HCT116 (cell line): ENCODE results near the gene SUGCT. TPM values are rescaled to one million over a fixed set of nuclear protein-coding genes. Genes with fewer than 3 reads are reported as not detected.

Source experiments
- ATAC-seq: fragments of 200-7000 bp; cut with Tn5 transposase; 2 replicates; pipeline ENCODE4 v1.9.1; 2020; ENCODE audit warnings: mild to moderate bottlenecking, moderate library complexity
- BruUV-seq: library from RNA; stranded (reverse); fragments of 400-500 nt; replicated peaks from 2 replicates; lab custom pipeline; 2021; lab: Mats Ljungman, UMichigan
- CTCF ChIA-PET: fragments of 300-600 bp; sonication (Branson Sonifier 250); formaldehyde crosslinking; loops from one replicate; lab custom pipeline; 2021; ENCODE audit warnings: antibody characterized with exemption; lab: Charles Lee
- POLR2A ChIA-PET: fragments of 300-600, 350-600 bp; sonication (Branson Sonifier 250); formaldehyde crosslinking; loops from one replicate; lab custom pipeline; 2021; ENCODE audit warnings: antibody characterized with exemption; lab: Charles Lee
- RAD21 ChIA-PET, 2 experiments: fragments of 300-600 bp; sonication (Branson Sonifier 250); formaldehyde crosslinking; loops; one replicate each; lab custom pipeline; 2023; ENCODE audit warnings: low total read pairs in 2 of 2; ENCODE audit not compliant: uncharacterized antibody in 2 of 2, unreplicated experiment in 2 of 2, low non-redundant PET in 1 of 2; lab: Charles Lee
- DNase-seq: peaks from one replicate; pipeline ENCODE4 v3.0.0-alpha.2; 2010; ENCODE audit warnings: low read depth, low spot score
- H2AFZ ChIP-seq: fragments of 200-600 bp; shearing (Covaris generic), sonication (generic); 2 replicates; pipeline ENCODE4 v1.6.1; 2017; ENCODE audit warnings: low read depth, mixed run types, mixed read lengths, antibody characterized with exemption, low read length; ENCODE audit not compliant: poor library complexity, severe bottlenecking
- H3K27ac ChIP-seq: 2 replicates; pipeline ENCODE4 v1.5.1; 2012; ENCODE audit warnings: low read depth, low read length
- H3K27me3 ChIP-seq: fragments of 200-600 bp; sonication (generic); 2 replicates; pipeline ENCODE4 v1.6.1; 2016; ENCODE audit warnings: mixed run types, low read length, mixed read lengths; ENCODE audit not compliant: insufficient read depth
- H3K36me3 ChIP-seq, 2 experiments: fragments of 200-500 bp in 1 of 2; fragments of 200-600 bp in 1 of 2; sonication (Bioruptor generic) in 1 of 2; sonication (generic) in 1 of 2; 2 replicates each; pipeline versions ENCODE4 v1.5.1 to v1.6.1; 2014 to 2016; ENCODE audit warnings: low read length in 2 of 2, inconsistent platforms in 1 of 2, mixed read lengths in 1 of 2, mixed run types in 1 of 2; ENCODE audit not compliant: insufficient read depth in 2 of 2, control insufficient read depth in 1 of 2
- H3K4me1 ChIP-seq, 2 experiments: fragments of 200-600 bp in 1 of 2; sonication (generic) in 1 of 2; 2 replicates each; pipeline versions ENCODE4 v1.5.1 to v1.6.1; 2012 to 2017; ENCODE audit warnings: low read length in 2 of 2, inconsistent platforms in 1 of 2, mild to moderate bottlenecking in 1 of 2, mixed read lengths in 1 of 2, mixed run types in 1 of 2, moderate library complexity in 1 of 2; ENCODE audit not compliant: insufficient read depth in 2 of 2, control insufficient read depth in 1 of 2
- H3K4me2 ChIP-seq: fragments of 200-600 bp; sonication (generic); 2 replicates; pipeline ENCODE4 v1.6.1; 2017; ENCODE audit warnings: mixed run types, low read length, mixed read lengths
- H3K4me3 ChIP-seq, 2 experiments: fragments of 200-600 bp in 1 of 2; sonication (generic) in 1 of 2; replicated peaks in 1 of 2; 2 replicates each; pipeline ENCODE4 v1.5.1; 2011 to 2016; ENCODE audit warnings: low read length in 2 of 2, control low read depth in 1 of 2, low read depth in 1 of 2, mild to moderate bottlenecking in 1 of 2, mixed read lengths in 1 of 2, mixed run types in 1 of 2
- H3K79me2 ChIP-seq: fragments of 200-600 bp; sonication (generic); 2 replicates; pipeline ENCODE4 v1.6.1; 2017; ENCODE audit warnings: mild to moderate bottlenecking, mixed run types, low read length, moderate library complexity, mixed read lengths; ENCODE audit not compliant: insufficient read depth
- H3K9ac ChIP-seq: fragments of 200-600 bp; sonication (generic); 2 replicates; pipeline ENCODE4 v1.6.1; 2016; ENCODE audit warnings: low read length, mixed read lengths
- H3K9me2 ChIP-seq: fragments of 200-600 bp; sonication (generic), shearing (Covaris generic); 2 replicates; pipeline ENCODE4 v1.6.1; 2017; ENCODE audit warnings: mixed run types, mild to moderate bottlenecking, moderate library complexity; ENCODE audit not compliant: insufficient read depth
- H3K9me3 ChIP-seq, 2 experiments: fragments of 200-500 bp in 1 of 2; fragments of 200-600 bp in 1 of 2; sonication (Bioruptor generic) in 1 of 2; sonication (generic) in 1 of 2; 2 replicates each; pipeline ENCODE4 v1.6.1; 2014 to 2017; ENCODE audit warnings: low read length in 2 of 2, mixed read lengths in 2 of 2, inconsistent platforms in 1 of 2, low read depth in 1 of 2, mild to moderate bottlenecking in 1 of 2, mixed run types in 1 of 2, moderate library complexity in 1 of 2; ENCODE audit not compliant: control insufficient read depth in 1 of 2, insufficient read depth in 1 of 2
- H4K20me1 ChIP-seq: fragments of 200-600 bp; sonication (generic), shearing (Covaris generic); 2 replicates; pipeline ENCODE4 v1.6.1; 2017; ENCODE audit warnings: mixed run types, mild to moderate bottlenecking, moderate library complexity; ENCODE audit not compliant: insufficient read depth
- CTCF ChIP-seq, 3 experiments: fragments of 200-600 bp in 1 of 3; sonication (generic) in 1 of 3; IDR thresholded peaks in 2 of 3; conservative IDR thresholded peaks in 1 of 3; 2 replicates each; pipeline ENCODE4 v1.5.1; 2012 to 2017; ENCODE audit warnings: low read depth in 2 of 3, low read length in 2 of 3, antibody characterized with exemption in 1 of 3, borderline replicate concordance in 1 of 3, control low read depth in 1 of 3, mild to moderate bottlenecking in 1 of 3, mixed read lengths in 1 of 3, mixed run types in 1 of 3, moderate library complexity in 1 of 3; ENCODE audit not compliant: insufficient read depth in 1 of 3
- EZH2 ChIP-seq: fragments of 200-600 bp; sonication (generic); IDR thresholded peaks from 2 replicates; pipeline ENCODE4 v1.6.1; 2017; ENCODE audit warnings: antibody characterized with exemption, mixed run types
- FOSL1 ChIP-seq: IDR thresholded peaks from 2 replicates; pipeline ENCODE4 v1.6.1; 2012; ENCODE audit warnings: low read depth
- JUND ChIP-seq: IDR thresholded peaks from 2 replicates; pipeline ENCODE4 v1.6.1; 2012
- SP1 ChIP-seq: IDR thresholded peaks from 2 replicates; pipeline ENCODE4 v1.6.1; 2012; ENCODE audit warnings: low read depth
- intact Hi-C: fragments of 100-400 bp; cut with micrococcal nuclease; formaldehyde crosslinking; loops from 2 replicates; pipeline ENCODE4 v1.10.0; 2022
- total RNA-seq: library from RNA; stranded (reverse); gene quantifications from one replicate; pipeline ENCODE4 v1.2.1, GENCODE V29; 2021; ENCODE audit not compliant: unreplicated experiment

The SUGCT gene
- total RNA-seq, 1 experiment from 2014 or later = 4.4 TPM

- Histone ChIP-seq H4K20me1 (no peaks in the 10 kb centered on the region), H3K9me2 (no peaks in the 10 kb centered on the region), H2AFZ (no peak overlapping the region), H3K9ac (no peak overlapping the region), H3K27ac (no peak overlapping the region), H3K4me3 (no peak overlapping the region), H3K79me2 (no peaks in the 10 kb centered on the region), H3K36me3 (no peaks in the 10 kb centered on the region), H3K27me3 (no peaks in the 10 kb centered on the region), H3K4me2 (no peak overlapping the region), H3K4me1 (no peaks in the 10 kb centered on the region), H3K9me3 (no peaks in the 10 kb centered on the region)
- no TSS peak for BruUV-seq
- TF ChIP-seq FOSL1 (no peak), EZH2 (no peak), JUND (no peak)
- ChIA-PET RAD21 (no interaction called here), CTCF (interaction anchor here (0.9 to 1.1 kb wide), 2 partner anchors 14 to 111 kb away, joined by 3 to 6 read pairs; no protein-coding TSS in a partner anchor), POLR2A (no interaction called here)
- no peak for ATAC-seq
- intact Hi-C loops = no loop called here
- DNase-seq = no peak
Measured at GRCh38 chr7:40493609-40494051, 358.8 kb downstream of the SUGCT start.

- Histone ChIP-seq H3K9me2 (no peaks in the 10 kb centered on the region), H3K4me1 (no peaks in the 10 kb centered on the region), H3K9me3 (no peaks in the 10 kb centered on the region), H3K4me3 (no peak overlapping the region), H4K20me1 (no peaks in the 10 kb centered on the region), H2AFZ (no peak overlapping the region)
- no peak for ATAC-seq
- CTCF ChIA-PET = no interaction called here
- POLR2A ChIA-PET = no interaction called here
- intact Hi-C loops = no loop called here
- BruUV-seq = no TSS peak
- TF ChIP-seq SP1 = no peak
- no peak for TF ChIP-seq CTCF (IDR thresholded peaks at IDR 0.05 in 2 of 3, conservative IDR thresholded peaks at IDR 0.05 in 1 of 3; ENCODE audit: borderline replicate concordance in 1 of 3, insufficient read depth in 1 of 3, low read depth in 2 of 3, low read length in 2 of 3)
- TF ChIP-seq, all 23 proteins: peak for 0
- Histone ChIP-seq H3K36me3 (no peaks in the 10 kb centered on the region), H3K27ac (no peak overlapping the region), H3K4me2 (no peak overlapping the region), H3K79me2 (no peaks in the 10 kb centered on the region), H3K9ac (no peak overlapping the region), H3K27me3 (no peaks in the 10 kb centered on the region)
- DNase-seq = no peak
- RAD21 ChIA-PET = no interaction called here
Measured at GRCh38 chr7:40498924-40499510, 364.2 kb downstream of the SUGCT start.
